ENCODE data around the gene LY86. TPM values are rescaled to one million over a fixed set of nuclear protein-coding genes. Genes with fewer than 3 reads are reported as not detected.

Gene LY86
- total and polyA plus RNA-seq, 2 donors (not counting 3 experiments of a cell fraction or from before 2014, with no cell fraction given), result not detected

DNA sequence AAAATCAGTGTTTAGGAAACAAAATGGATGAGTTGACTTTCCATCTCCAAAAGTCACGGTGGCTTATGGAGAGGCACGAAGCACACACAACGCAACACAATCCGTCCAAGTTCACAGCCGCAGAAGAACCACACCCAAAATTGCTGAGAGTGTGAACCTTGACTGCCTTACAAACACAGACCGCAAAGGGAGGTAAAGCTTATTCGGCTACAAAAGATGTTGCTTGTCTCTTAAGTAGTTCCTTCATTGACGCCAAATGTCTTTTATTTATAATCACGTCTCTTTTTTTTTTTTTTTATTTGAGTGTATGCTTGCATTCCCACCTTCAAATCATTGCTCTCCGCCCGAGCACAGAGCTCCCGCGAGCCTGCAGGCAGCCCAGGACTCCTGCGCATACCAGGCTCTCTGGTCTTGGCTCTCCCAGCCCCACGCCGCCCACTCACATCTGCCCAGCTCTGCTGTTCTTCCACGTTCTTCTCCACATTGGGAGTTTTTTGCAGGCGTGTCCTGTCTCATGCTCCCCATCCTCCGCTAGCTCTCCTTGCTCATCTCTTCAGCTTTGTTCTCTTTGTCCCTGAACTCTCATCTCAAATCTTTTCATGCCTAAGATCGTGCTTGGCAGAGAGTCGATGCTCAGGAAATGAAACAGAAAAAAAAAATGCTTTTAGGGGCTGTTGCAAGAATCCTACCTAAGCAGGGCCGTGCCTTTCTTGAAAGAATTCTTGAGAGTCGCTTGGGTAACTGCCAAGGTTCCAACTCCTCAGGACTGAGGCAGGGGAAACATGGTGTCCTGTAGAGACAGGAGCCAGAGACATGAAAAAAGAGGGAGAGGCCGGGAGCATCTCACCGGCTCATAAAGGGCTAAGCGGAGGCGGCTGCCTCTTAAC, 25.8 kb downstream of the LY86 start:
- TF ChIP-seq MYC (IDR thresholded peaks at IDR 0.05; ENCODE audit: low read depth, low read length) (no peak), GATA2 (IDR thresholded peaks at IDR 0.05; ENCODE audit: insufficient read depth, insufficient read length, low read depth, low read length) (no peak), JUN (IDR thresholded peaks at IDR 0.05; ENCODE audit: borderline replicate concordance, insufficient read depth, insufficient read length, low read depth) (no peak), POLR2AphosphoS5 (IDR thresholded peaks at IDR 0.05; ENCODE audit: insufficient read depth, low read depth, low read length) (no peak), FOS (IDR thresholded peaks at IDR 0.05; ENCODE audit: borderline replicate concordance, insufficient read depth, low read length) (no peak)
- TF ChIP-seq, protein P1, sequence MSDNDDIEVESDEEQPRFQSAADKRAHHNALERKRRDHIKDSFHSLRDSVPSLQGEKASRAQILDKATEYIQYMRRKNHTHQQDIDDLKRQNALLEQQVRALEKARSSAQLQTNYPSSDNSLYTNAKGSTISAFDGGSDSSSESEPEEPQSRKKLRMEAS (IDR thresholded peaks at IDR 0.05; ENCODE audit: insufficient read depth, insufficient read length), result no peak

DNA sequence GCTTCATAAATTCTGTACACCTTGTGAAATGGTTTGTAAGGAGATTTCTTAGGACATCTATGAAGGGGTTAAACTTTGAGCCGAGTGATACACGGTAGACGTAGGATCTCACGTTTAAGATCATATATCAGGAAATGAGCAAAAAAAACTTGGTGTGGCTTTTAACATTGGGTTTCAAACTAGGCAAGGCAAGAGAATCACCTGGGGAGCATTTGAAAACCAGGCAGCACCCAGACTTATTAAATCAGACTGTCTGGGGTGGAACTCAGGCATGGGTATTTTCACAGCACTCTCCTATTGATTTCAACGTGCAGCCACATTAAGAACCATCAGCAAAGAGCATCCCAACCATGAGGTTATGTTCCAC, 26.4 kb downstream of the LY86 start:
- no peaks in the 10 kb centered on the region for H3K79me2 ChIP-seq (ENCODE audit: control insufficient read depth, insufficient read depth, low read length)
- H3K36me3 ChIP-seq (ENCODE audit: control insufficient read depth in 2 of 2, extremely low read depth in 1 of 2, insufficient read depth in 2 of 2, low read length in 2 of 2), result no peaks in the 10 kb centered on the region
- DNase-seq (ENCODE audit: low read depth, low spot score) (no peak), FAIRE-seq (no peak)
- no peaks in the 10 kb centered on the region for H3K9me1 ChIP-seq (replicated peaks; ENCODE audit: control insufficient read depth, extremely low read depth, insufficient read depth, low read length)
- H4K20me1 ChIP-seq (replicated peaks; ENCODE audit: control insufficient read depth, extremely low read depth, insufficient read depth, low read length), result no peaks in the 10 kb centered on the region
- H3K27me3 ChIP-seq (ENCODE audit: control insufficient read depth in 2 of 2, insufficient read depth in 2 of 2, low read length in 2 of 2), result no peaks in the 10 kb centered on the region
- H3K4me2 ChIP-seq (ENCODE audit: insufficient read depth, low read length), result no peak overlapping the region
- H3K4me3 ChIP-seq (replicated peaks in 1 of 3; ENCODE audit: insufficient read depth in 1 of 3, low read depth in 1 of 3, low read length in 3 of 3), result no peak overlapping the region
- dilution Hi-C loops (cut with MboI; ENCODE audit: extremely low pct_ligation_motif_present, low sequenced_read_pairs), result no loop called here
- TF ChIP-seq FOS (IDR thresholded peaks at IDR 0.05; ENCODE audit: borderline replicate concordance, insufficient read depth, low read length) (no peak), MYC (IDR thresholded peaks at IDR 0.05; ENCODE audit: low read depth, low read length) (no peak), EZH2 (IDR thresholded peaks at IDR 0.05; ENCODE audit: borderline replicate concordance, low read depth, low read length, severe bottlenecking) (no peak), JUN (IDR thresholded peaks at IDR 0.05; ENCODE audit: borderline replicate concordance, insufficient read depth, insufficient read length, low read depth) (no peak)
- TF ChIP-seq, protein P2, sequence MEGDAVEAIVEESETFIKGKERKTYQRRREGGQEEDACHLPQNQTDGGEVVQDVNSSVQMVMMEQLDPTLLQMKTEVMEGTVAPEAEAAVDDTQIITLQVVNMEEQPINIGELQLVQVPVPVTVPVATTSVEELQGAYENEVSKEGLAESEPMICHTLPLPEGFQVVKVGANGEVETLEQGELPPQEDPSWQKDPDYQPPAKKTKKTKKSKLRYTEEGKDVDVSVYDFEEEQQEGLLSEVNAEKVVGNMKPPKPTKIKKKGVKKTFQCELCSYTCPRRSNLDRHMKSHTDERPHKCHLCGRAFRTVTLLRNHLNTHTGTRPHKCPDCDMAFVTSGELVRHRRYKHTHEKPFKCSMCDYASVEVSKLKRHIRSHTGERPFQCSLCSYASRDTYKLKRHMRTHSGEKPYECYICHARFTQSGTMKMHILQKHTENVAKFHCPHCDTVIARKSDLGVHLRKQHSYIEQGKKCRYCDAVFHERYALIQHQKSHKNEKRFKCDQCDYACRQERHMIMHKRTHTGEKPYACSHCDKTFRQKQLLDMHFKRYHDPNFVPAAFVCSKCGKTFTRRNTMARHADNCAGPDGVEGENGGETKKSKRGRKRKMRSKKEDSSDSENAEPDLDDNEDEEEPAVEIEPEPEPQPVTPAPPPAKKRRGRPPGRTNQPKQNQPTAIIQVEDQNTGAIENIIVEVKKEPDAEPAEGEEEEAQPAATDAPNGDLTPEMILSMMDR (IDR thresholded peaks at IDR 0.05; ENCODE audit: extremely low read depth in 1 of 2, insufficient read depth in 1 of 2, low read depth in 1 of 2, low read length in 2 of 2), result no peak
- TF ChIP-seq, protein P1 (IDR thresholded peaks at IDR 0.05; ENCODE audit: insufficient read depth, insufficient read length), result no peak
- ChIA-PET POLR2A (no interaction called here), CTCF (no interaction called here)
- no peaks in the 10 kb centered on the region for H3K9me3 ChIP-seq (replicated peaks; ENCODE audit: control insufficient read depth, insufficient read depth, low read length)
- H3K4me1 ChIP-seq (ENCODE audit: control insufficient read depth, extremely low read depth, insufficient read depth, low read length), result no peaks in the 10 kb centered on the region
- intact Hi-C loops (cut with micrococcal nuclease), result no loop called here
- H2AFZ ChIP-seq (ENCODE audit: low read depth, low read length), result no peak overlapping the region
- no peak overlapping the region for H3K9ac ChIP-seq (replicated peaks; ENCODE audit: extremely low read depth, insufficient read depth, low read length)
- no peak overlapping the region for H3K27ac ChIP-seq (ENCODE audit: insufficient read depth, low read depth, low read length)
- no TSS peak for BruUV-seq (replicated peaks)

More for the DNA sequence above, 25.8 kb downstream of the LY86 start:
- intact Hi-C loops (cut with micrococcal nuclease) (no loop called here), dilution Hi-C loops (cut with MboI; ENCODE audit: extremely low pct_ligation_motif_present, low sequenced_read_pairs) (no loop called here)
- ChIA-PET POLR2A (no interaction called here), CTCF (no interaction called here)
- no TSS peak for BruUV-seq (replicated peaks)
- H3K36me3 ChIP-seq (ENCODE audit: control insufficient read depth in 2 of 2, extremely low read depth in 1 of 2, insufficient read depth in 2 of 2, low read length in 2 of 2), result no peaks in the 10 kb centered on the region
- no peaks in the 10 kb centered on the region for H4K20me1 ChIP-seq (replicated peaks; ENCODE audit: control insufficient read depth, extremely low read depth, insufficient read depth, low read length)
- H3K4me1 ChIP-seq (ENCODE audit: control insufficient read depth, extremely low read depth, insufficient read depth, low read length), result no peaks in the 10 kb centered on the region
- no peak overlapping the region for H3K4me2 ChIP-seq (ENCODE audit: insufficient read depth, low read length)
- no peaks in the 10 kb centered on the region for H3K9me3 ChIP-seq (replicated peaks; ENCODE audit: control insufficient read depth, insufficient read depth, low read length)
- H3K9ac ChIP-seq (replicated peaks; ENCODE audit: extremely low read depth, insufficient read depth, low read length), result no peak overlapping the region
- H3K27ac ChIP-seq (ENCODE audit: insufficient read depth, low read depth, low read length), result no peak overlapping the region
- H2AFZ ChIP-seq (ENCODE audit: low read depth, low read length), result no peak overlapping the region
- no peaks in the 10 kb centered on the region for H3K9me1 ChIP-seq (replicated peaks; ENCODE audit: control insufficient read depth, extremely low read depth, insufficient read depth, low read length)
- no peak overlapping the region for H3K4me3 ChIP-seq (replicated peaks in 1 of 3; ENCODE audit: insufficient read depth in 1 of 3, low read depth in 1 of 3, low read length in 3 of 3)
- FAIRE-seq (no peak), DNase-seq (ENCODE audit: low read depth, low spot score) (no peak)
- H3K79me2 ChIP-seq (ENCODE audit: control insufficient read depth, insufficient read depth, low read length), result no peaks in the 10 kb centered on the region
- H3K27me3 ChIP-seq (ENCODE audit: control insufficient read depth in 2 of 2, insufficient read depth in 2 of 2, low read length in 2 of 2), result no peaks in the 10 kb centered on the region
